Breast epithelium (tissue), 3 donors: ENCODE measurements around the gene CFAP57.

Source experiments
- CTCF ChIP-seq, 3 donors: fragments of 450-650 bp; IDR thresholded peaks; one replicate each; pipeline ENCODE4 v1.5.1; 2016 to 2017; ENCODE audit warnings: antibody characterized with exemption in 3 of 3, mild to moderate bottlenecking in 3 of 3, moderate library complexity in 3 of 3
- POLR2A ChIP-seq: fragments of 450-650 bp; IDR thresholded peaks from one replicate; pipeline ENCODE4 v1.6.1; 2016; ENCODE audit warnings: antibody characterized with exemption, mild to moderate bottlenecking, moderate library complexity
- POLR2AphosphoS5 ChIP-seq, 3 donors: sonication (generic); formaldehyde crosslinking; IDR thresholded peaks; one replicate each; pipeline ENCODE4 v1.6.1; 2017; ENCODE audit warnings: antibody characterized with exemption in 3 of 3

- TF ChIP-seq CTCF (IDR thresholded peaks at IDR 0.05) (no peak), POLR2A (no peak), POLR2AphosphoS5 (IDR thresholded peaks at IDR 0.05) (no peak)
Measured at GRCh38 chr1:43153443-43153842, 18.7 kb upstream of the CFAP57 start.
